HG03108 (cell line): Measurements from ENCODE around the gene APLP2.
"Not testable (repeated sequence)": the region's sequence is repeated elsewhere in the genome, so short reads cannot be mapped to it uniquely, and the experiment has no call there.

ENCODE experiments used
- ATAC-seq: cut with Tn5 transposase; IDR thresholded peaks from one replicate; pipeline ENCODE4 v1.9.1; 2021; ENCODE audit warnings: moderate library complexity; ENCODE audit not compliant: unreplicated experiment

APLP2 gene

GRCh38 chr11:130165601-130166456, 96.1 kb downstream of the APLP2 start:
- ATAC-seq, result no peak

GRCh38 chr11:130166457-130166784, 96.7 kb downstream of the APLP2 start:
- no peak for ATAC-seq

DNA sequence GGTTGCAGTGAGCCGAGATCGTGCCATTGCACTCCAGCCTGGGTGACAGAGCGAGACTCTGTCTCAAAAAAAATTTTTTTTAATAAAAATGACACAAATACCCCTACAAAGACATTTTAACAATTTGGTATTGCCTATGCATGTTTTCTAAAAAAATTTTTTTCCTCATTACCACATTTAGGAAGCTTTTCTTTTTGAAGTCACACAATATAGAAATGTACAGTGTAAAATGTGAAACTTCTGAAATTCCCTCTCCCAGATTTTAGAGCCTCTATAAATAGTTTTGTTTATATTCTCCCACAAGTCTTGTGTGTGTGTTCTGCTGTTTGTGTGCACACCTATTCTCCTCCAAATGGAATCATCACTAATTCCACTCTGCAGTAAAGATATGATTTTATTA, 97.5 kb downstream of the APLP2 start:
- ATAC-seq, result no peak

GRCh38 chr11:130168105-130168504, 98.4 kb downstream of the APLP2 start:
- ATAC-seq, result no peak

- ATAC-seq, result no peak
Observed at GRCh38 chr11:130170345-130170744, 100.7 kb downstream of the APLP2 start.

DNA sequence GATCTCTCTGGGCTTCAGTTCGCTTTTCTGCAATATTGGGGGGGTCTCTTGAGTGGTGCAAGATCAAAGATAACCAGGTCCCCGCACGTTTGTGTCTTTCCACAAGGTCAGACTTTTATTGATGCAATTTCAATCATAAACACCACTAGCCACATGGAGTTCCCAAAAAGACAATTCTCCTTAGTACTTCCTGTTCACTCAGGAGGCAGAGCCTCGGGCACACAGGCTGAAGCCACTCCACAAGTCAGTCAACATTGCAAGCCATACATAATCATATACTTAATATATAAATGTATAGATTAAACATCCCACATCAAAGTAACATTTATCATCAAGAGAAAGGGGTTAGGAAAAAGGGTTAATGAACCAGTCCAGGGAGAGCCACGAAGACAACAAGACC, 101.8 kb downstream of the APLP2 start:
- ATAC-seq, result no peak

GRCh38 chr11:130172001-130172400, 102.3 kb downstream of the APLP2 start:
- not testable (repeated sequence) for ATAC-seq

DNA sequence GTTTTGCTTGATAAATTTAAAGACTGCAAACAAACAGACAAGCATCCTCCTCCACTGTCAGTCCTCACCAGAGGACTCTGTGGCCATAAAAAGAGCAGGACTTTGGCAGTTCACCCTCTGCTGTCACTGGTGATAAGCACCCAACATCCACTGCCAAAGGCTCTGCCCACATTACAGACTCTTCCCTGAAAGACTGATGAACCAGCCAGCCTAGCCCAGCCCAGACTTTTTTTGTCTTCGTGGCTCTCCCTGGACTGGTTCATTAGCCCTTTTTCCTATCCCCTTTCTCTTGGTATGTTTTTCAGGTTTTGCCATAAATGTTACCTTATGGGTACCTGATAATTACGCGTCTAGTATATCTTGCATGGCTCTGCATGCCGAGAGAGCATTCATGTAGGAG, 104.9 kb downstream of the APLP2 start:
- ATAC-seq, result no peak

DNA sequence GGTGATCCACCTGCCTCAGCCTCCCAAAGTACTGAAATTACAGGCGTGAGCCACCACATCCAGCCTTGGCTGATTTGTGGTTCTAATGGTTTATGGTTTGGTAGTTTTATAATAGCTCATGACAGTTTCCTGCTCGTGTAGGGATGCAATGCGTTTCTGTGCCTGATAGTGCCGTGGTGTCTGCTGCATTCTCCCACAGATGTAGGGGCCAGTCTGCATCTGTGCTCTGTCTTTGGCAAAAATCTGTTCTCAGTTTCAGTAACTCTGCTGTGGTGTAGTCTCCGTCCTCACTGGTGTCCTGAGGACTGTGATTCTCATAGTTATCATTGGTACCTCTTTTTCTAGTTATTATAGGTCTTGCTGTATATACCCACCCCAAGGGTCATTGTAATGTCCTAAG, 106.2 kb downstream of the APLP2 start:
- no peak for ATAC-seq

GRCh38 chr11:130177782-130178181, 108.1 kb downstream of the APLP2 start:
- no peak for ATAC-seq

- no peak for ATAC-seq
Observed at GRCh38 chr11:130178441-130179339, 109.0 kb downstream of the APLP2 start.

DNA sequence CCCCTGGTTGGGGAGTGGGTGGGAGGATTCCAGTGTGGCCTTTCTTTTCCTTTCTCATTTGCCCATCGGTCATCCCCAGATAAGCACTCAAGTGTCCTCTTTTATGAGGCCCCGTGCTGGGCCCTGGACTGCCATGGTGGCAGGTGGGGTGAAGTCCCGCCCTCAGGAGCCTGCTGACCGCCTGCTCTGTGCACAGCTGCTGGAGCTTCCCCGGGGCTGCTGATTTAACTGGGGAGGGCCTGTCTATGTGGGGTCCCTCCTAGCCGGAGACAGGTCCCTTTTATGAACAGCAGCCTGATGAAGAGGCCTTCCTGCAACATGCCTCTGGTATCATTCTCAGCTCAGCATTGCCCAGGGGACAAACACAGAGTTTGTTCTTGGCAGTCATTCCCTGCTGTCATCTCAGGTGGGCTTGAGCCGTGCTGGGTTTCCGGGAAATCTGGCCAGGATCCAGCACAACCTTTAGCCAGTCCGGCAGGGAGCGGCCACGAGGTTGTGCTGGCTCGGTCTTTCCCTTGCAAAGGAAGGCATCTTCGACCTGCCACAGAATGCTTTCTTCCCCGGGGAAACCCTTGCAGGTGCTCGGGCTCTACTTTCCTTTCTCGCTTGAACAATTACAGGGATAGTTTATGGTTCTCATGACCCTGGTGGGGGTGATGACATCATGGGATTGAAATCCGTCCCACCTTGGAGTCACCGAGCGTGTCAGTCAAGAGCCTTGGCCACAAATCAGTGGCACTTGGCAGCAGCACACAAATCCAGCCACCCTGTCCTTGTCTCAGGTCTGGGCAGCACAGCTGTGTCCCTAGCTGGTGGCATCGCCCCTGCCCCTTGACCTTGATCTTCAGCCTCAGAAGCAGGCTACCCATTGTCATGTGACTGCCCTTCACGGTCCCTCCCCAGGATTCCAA, 110.0 kb downstream of the APLP2 start:
- no peak for ATAC-seq

- ATAC-seq, result peak; percentile 32
Observed at GRCh38 chr11:130180491-130180890, 110.8 kb downstream of the APLP2 start.

DNA sequence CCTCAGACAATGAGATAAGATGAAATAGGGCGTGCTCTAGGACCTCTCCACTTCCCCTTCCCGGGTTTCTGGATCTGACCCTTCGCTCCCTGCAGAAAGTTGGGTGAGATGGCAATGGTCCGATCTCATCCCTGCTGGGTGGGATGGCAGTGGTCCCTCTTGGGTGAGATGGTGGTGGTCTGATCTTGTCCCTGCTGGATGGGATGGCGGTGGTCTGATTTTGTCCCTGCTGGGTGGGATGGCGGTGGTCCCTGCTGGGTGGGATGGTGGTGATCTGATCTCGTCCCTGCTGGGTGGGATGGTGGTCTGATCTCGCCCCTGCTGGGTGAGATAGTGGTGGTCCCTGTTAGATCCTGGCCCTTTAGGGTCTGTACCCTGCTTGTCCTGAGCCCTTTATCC, 111.2 kb downstream of the APLP2 start:
- no peak for ATAC-seq

- ATAC-seq, result peak; percentile 59
Observed at GRCh38 chr11:130181295-130182272, 111.9 kb downstream of the APLP2 start.

DNA sequence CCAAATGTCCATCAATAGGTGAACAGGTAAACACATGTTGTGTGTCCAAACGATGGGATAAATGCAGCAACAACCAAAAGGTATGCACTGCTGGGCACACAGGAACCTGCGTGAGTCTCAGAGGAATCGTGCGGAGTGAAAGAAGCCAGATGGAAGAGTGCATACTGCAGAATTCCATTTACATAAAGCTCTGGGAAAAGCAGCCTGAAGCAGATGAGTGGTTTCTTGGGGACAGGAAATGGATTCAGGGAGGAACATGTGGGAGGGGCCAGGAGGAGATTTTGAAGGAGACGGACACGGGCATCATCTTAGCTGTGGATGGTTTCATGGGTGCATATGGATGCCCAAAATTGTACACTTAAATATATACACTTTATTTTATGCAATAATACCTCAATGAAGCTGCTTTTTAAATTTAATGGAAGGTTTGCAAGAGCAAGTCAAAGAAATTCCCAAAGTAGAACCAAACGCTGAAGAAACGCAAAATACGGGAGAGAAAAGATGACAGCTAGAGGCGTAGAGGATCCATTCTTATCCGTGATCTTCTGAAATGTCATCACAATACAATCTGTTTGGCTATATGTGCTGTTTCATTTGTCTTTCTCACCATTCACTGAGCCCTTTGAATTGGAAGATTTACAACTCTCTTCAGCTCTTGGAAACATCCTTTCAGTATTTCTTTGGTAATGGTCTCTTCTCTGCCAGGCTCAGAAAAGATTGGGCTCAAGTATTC, 114.3 kb downstream of the APLP2 start:
- ATAC-seq, result no peak

GRCh38 chr11:130187096-130187495, 117.4 kb downstream of the APLP2 start:
- ATAC-seq, result no peak

DNA sequence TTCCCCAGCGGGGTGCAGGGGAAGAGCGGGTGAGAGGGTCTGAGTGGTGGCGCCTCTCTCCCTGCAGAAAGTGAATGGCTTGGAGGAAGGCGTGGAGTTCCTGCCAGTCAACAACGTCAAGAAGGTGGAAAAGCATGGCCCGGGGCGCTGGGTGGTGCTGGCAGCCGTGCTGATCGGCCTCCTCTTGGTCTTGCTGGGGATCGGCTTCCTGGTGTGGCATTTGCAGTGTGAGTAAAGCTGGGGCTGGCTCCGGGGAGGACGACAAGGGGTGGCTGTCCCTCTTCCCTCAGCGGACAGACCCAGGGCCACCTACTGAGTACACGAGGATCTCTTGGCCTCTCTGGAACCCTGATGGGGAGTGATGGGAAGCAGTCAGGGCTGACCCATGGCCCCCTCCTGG, 118.4 kb downstream of the APLP2 start:
- no peak for ATAC-seq
